Spleen (tissue), 7 donors: ENCODE measurements around the gene ATP10D.

Experiments
- CTCF ChIP-seq, 11 experiments: fragments of 200-600 bp in 7 of 11; fragments of 450-650 bp in 4 of 11; sonication (generic) in 4 of 11; IDR thresholded peaks in 8 of 11; conservative IDR thresholded peaks in 3 of 11; 1 replicate in 7 of 11; 2 replicates in 4 of 11; pipeline versions ENCODE4 v1.4.0 to v1.8.0; 2016 to 2021; ENCODE audit warnings: antibody characterized with exemption in 11 of 11, inconsistent platforms in 4 of 11, mild to moderate bottlenecking in 1 of 11
- POLR2A ChIP-seq, 3 donors: fragments of 450-650 bp; IDR thresholded peaks; one replicate each; pipeline ENCODE4 v1.5.1; 2017; ENCODE audit warnings: antibody characterized with exemption in 3 of 3, mild to moderate bottlenecking in 1 of 3
- POLR2AphosphoS5 ChIP-seq, 3 donors: sonication (generic); formaldehyde crosslinking; IDR thresholded peaks; one replicate each; pipeline ENCODE4 v1.5.1; 2017; ENCODE audit warnings: antibody characterized with exemption in 3 of 3
- donor health status: DM: no; HTN: no; CAD: no; lungs with moderate emphysema.
- donor health status: DM: no; HTN: no; CAD: no.
- donor health status: DM: no; HTN: no; CAD: no.

- TF ChIP-seq CTCF (IDR thresholded peaks at IDR 0.05 in 8 of 11, conservative IDR thresholded peaks at IDR 0.05 in 3 of 11) (peak in 6 of 11 experiments; percentile 12 to 52 (median 38)), POLR2A (IDR thresholded peaks at IDR 0.05) (no peak), POLR2AphosphoS5 (IDR thresholded peaks at IDR 0.05) (no peak)
These were observed 25.6 kb downstream of the ATP10D start for GRCh38 chr4:47510506-47511143.
